HG03108 (cell line): Measurements from ENCODE around the gene ARID3B.

Source experiments
- ATAC-seq: cut with Tn5 transposase; IDR thresholded peaks from one replicate; pipeline ENCODE4 v1.9.1; 2021; ENCODE audit warnings: moderate library complexity; ENCODE audit not compliant: unreplicated experiment

The ARID3B gene

GRCh38 chr15:74633781-74634180, 92.8 kb downstream of the ARID3B start:
- no peak for ATAC-seq

GRCh38 chr15:74635228-74635627, 94.2 kb downstream of the ARID3B start:
- ATAC-seq, result no peak

GRCh38 chr15:74636984-74637383, 96.0 kb downstream of the ARID3B start:
- ATAC-seq, result no peak

- ATAC-seq, result no peak
Measured at GRCh38 chr15:74641151-74641550, 100.1 kb downstream of the ARID3B start.

GRCh38 chr15:74642348-74642733, 101.3 kb downstream of the ARID3B start:
- no peak for ATAC-seq

GRCh38 chr15:74642734-74643664, 102.0 kb downstream of the ARID3B start:
- no peak for ATAC-seq

- no peak for ATAC-seq
Measured at GRCh38 chr15:74643665-74644204, 102.7 kb downstream of the ARID3B start.

- no peak for ATAC-seq
Measured at GRCh38 chr15:74646480-74646879, 105.5 kb downstream of the ARID3B start.
